Epithelial cell of proximal tubule (primary cell): ENCODE results near the gene LAMC2. TPM values are rescaled to one million over a fixed set of nuclear protein-coding genes. Genes with fewer than 3 reads are reported as not detected.

Source experiments
- DNase-seq: peaks from one replicate; pipeline ENCODE4 v3.0.0-alpha.2; 2011; ENCODE audit warnings: low read depth
- H3K4me3 ChIP-seq: 2 replicates; pipeline ENCODE4 v1.5.1; 2011; ENCODE audit warnings: low read depth, mild to moderate bottlenecking, low read length
- total RNA-seq: library from RNA; depleted of rRNA; stranded (reverse); fragments of >200 nt; gene quantifications from 2 replicates; pipeline ENCODE4 v1.2.3, GENCODE V29; 2015
- TF ChIP-seq, protein P1 (sequence below): conservative IDR thresholded peaks from 2 replicates; pipeline ENCODE4 v1.5.1; 2012; ENCODE audit warnings: low read depth, mild to moderate bottlenecking, low read length

Gene LAMC2
- total RNA-seq, 1 donor from 2014 or later: 382 TPM

DNA sequence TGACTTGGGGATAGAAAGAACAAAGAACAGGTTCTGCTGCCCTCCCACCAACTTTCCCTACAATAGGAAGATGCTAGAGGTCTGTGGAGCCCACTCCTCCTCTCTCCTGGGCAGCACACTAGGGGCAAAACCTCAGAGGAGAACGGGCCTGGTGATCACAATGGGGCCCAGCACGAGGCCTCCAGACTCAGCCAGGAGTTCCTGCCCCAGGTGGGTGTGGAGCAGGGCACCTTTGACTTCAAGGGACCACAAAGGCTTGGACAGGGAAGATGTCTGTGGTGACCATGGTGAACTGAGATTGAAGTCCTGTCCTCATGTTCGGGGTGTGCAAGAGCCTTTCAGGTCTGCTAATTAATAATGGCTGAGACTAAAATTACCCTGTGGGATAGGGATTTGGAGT is 88.8 kb downstream of the LAMC2 start:
- TF ChIP-seq, protein P1, sequence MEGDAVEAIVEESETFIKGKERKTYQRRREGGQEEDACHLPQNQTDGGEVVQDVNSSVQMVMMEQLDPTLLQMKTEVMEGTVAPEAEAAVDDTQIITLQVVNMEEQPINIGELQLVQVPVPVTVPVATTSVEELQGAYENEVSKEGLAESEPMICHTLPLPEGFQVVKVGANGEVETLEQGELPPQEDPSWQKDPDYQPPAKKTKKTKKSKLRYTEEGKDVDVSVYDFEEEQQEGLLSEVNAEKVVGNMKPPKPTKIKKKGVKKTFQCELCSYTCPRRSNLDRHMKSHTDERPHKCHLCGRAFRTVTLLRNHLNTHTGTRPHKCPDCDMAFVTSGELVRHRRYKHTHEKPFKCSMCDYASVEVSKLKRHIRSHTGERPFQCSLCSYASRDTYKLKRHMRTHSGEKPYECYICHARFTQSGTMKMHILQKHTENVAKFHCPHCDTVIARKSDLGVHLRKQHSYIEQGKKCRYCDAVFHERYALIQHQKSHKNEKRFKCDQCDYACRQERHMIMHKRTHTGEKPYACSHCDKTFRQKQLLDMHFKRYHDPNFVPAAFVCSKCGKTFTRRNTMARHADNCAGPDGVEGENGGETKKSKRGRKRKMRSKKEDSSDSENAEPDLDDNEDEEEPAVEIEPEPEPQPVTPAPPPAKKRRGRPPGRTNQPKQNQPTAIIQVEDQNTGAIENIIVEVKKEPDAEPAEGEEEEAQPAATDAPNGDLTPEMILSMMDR: no peak
- no peak for DNase-seq
- no peak overlapping the region for H3K4me3 ChIP-seq

DNA sequence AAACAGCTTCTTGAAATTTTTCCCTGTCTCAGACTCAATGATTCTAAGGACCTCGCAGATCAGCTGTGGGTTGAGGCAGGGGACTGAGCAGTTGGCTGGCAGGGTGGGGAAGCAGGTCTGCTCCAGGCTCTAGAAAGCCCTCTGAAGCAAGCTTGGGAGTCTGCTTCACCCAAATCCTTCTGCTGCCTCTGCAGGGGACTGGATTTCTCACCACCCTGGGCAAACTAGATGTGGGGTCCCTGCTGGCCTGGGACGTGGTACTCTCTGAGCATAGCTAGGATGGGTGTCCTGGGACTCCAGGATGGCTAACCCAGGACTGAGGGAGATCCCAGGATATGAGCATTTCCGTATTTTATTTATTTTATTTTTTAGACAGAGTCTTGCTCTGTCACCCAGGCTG is 89.3 kb downstream of the LAMC2 start:
- TF ChIP-seq, protein P1: no peak
- DNase-seq: no peak
- H3K4me3 ChIP-seq: no peak overlapping the region

DNA sequence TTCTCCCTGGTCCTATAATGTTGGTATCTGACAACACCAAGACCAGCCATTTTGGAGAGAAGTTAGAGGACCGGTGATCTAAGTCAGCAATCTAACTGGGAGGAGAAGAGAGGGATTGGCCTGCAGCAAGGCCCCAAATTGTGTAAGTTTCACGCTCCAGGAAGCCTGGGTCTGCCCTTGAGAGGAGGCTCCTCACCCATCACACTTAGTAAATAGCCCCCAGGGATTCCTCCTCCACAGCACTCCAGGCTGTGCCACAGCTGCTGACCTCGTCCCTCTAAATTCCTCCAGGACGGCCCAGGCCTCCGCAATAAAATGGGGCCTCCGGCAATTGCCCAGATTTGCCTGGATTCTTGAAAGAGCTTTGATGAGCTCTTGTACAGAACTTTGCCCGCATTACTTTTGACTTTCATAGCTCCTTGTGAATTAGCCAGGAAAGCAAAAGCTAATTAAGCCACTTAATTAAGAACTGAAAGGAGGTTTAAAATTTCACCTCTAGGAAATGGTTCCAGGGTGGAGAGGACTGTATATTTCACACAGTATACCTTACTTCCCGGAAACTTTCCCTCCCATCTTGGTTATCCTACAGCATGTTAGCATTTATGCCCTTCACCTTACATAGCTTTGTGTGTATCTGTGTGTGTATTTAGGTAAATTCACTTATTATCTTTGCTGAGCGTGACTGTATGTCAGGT is 90.5 kb downstream of the LAMC2 start:
- TF ChIP-seq, protein P1: no peak
- H3K4me3 ChIP-seq: no peak overlapping the region
- DNase-seq: no peak

DNA sequence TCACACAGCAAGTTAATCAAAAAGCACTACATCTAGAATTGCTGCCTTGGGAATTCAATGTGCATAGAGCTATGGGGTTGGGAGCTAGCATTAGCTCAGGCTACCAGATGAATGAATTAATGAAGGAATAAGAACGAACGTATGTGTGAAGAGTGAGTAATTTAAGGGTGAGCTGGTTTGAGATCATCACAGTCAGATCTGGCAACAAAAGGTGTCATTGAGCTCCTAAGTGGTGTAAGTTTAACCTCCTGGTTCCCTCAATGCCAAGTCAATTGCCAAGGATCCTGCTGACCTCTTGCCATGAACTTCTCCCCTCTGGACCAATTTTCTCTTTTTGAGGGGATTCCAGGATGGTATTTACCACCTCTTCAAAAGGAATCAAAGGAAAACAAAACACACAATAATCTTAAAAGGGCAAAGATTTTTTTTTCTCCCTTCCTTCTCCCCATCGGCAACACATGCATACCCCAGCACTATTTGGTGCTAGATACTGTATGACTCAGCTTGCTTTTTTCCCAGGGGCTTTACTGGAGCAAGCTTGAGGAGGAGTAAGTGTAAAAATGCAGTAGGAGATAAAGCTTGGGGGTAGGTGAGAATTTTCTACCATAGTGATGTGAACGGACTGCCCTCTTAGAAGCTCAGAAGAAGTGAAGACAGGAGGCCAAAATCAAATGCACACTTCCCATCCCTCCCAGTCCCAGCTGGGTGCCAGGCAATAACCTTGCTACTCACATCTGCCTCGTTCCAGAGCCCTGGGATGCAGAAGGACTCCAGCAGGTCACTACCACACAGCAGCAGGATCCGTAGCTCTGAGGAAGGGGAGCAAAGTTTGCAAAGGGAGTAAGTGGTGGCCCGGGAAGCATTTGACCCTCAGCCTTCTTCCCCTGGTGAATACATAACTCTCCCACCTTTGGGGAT is 92.0 kb downstream of the LAMC2 start:
- DNase-seq: no peak
- no peak overlapping the region for H3K4me3 ChIP-seq
- TF ChIP-seq, protein P1: no peak

DNA sequence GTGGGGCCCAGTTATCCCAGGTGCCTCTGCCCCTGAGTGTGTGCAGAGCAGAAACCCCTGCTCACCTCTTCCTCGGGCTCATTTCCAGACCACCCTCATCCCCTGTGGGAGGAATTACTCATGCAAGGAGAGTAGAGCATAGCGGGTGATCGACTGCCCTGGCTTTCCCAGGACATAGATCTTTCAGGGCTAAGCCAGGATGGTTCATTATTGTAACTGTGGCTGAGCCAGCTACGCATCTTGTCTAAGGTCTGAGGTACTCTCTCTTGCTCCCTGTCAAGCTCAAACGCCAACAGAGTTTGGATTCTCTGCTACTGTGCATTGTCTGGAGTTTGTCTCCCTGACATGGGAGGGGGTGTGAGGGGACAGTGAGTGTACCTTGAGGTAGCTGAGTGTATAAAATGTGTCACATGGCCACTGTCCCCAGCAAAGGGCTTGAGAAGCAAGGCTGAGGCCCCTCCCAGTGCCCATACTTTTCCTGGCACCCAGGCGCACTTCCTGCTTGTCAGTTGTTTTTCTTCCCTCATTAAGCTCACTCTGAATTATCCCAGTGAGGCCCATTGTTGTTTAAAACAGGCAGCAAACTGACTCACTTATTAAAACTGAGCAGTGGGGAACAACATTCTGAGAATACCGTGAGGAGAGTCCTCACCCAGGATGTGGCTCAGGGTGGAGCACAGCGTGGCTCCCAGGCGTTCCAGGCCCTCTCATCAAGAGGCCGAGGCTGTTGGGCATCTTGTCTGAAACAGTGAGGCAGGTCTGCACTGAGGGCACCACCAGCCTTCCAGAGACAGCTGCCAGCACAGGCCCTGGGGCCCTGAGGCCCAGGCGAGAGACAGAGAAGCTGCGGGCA is 92.9 kb downstream of the LAMC2 start:
- no peak overlapping the region for H3K4me3 ChIP-seq
- no peak for DNase-seq
- TF ChIP-seq, protein P1: no peak

DNA sequence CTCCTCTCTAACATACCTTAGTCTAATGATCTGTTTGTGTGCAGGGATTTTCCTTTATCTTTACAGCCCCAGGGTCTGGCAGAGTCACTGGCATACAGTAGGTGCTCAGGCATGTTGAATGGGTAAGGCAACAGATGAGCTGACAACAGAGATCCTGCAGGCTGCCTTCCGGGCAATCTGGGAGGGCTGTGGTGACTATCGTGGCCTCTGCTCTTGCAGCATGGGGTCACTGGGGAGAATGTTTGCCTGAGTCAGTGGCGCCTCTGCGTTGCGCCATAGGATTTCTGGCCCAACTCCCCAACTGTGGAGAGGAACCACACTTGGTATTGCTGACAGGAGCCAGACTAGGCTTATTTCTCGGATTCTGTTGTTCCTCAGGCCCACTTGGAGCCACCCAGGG is 93.8 kb downstream of the LAMC2 start:
- H3K4me3 ChIP-seq: no peak overlapping the region
- TF ChIP-seq, protein P1: no peak
- no peak for DNase-seq
